CD14-positive monocyte (primary cell): ENCODE measurements around the gene RC3H1. TPM values are rescaled to one million over a fixed set of nuclear protein-coding genes. Genes with fewer than 3 reads are reported as not detected.

Experiments used
- DNase-seq, 3 donors: peaks; one replicate each; pipeline ENCODE4 v3.0.0-alpha.2; 2011 to 2022
- H2AFZ ChIP-seq: 2 replicates; pipeline ENCODE4 v1.6.0; 2012; ENCODE audit warnings: mild to moderate bottlenecking, low read depth, low read length, inconsistent platforms; ENCODE audit not compliant: insufficient read depth, poor library complexity, severe bottlenecking
- H3K27ac ChIP-seq, 2 donors: 1 replicate in 1 of 2; 2 replicates in 1 of 2; pipeline ENCODE4 v1.5.1; 2012 to 2013; ENCODE audit warnings: low read length in 2 of 2, control low read depth in 1 of 2, inconsistent platforms in 1 of 2, low read depth in 1 of 2, mild to moderate bottlenecking in 1 of 2
- H3K27me3 ChIP-seq, 2 donors: one replicate each; pipeline versions ENCODE4 v1.6.0 to v1.6.1; 2011 to 2013; ENCODE audit warnings: low read length in 2 of 2; ENCODE audit not compliant: control insufficient read depth in 2 of 2, insufficient read depth in 2 of 2
- H3K36me3 ChIP-seq, 2 donors: replicated peaks in 1 of 2; 1 replicate in 1 of 2; 2 replicates in 1 of 2; pipeline versions ENCODE4 v1.5.1 to v1.6.1; 2012 to 2013; ENCODE audit warnings: low read length in 2 of 2, control low read depth in 1 of 2, inconsistent platforms in 1 of 2, mild to moderate bottlenecking in 1 of 2; ENCODE audit not compliant: insufficient read depth in 2 of 2, control insufficient read depth in 1 of 2
- H3K4me1 ChIP-seq, 2 donors: 1 replicate in 1 of 2; 2 replicates in 1 of 2; pipeline versions ENCODE4 v1.5.1 to v1.6.1; 2012 to 2013; ENCODE audit warnings: low read length in 2 of 2, control low read depth in 1 of 2, inconsistent platforms in 1 of 2, mild to moderate bottlenecking in 1 of 2, moderate library complexity in 1 of 2; ENCODE audit not compliant: insufficient read depth in 2 of 2, control insufficient read depth in 1 of 2
- H3K4me2 ChIP-seq: replicated peaks from 2 replicates; pipeline ENCODE3; 2012; ENCODE audit warnings: low read length, moderate library complexity, mild to moderate bottlenecking; ENCODE audit not compliant: poor library complexity, severe bottlenecking; ENCODE audit errors: extremely low read depth
- H3K4me3 ChIP-seq, 3 experiments: fragments of 200-600 bp in 1 of 3; sonication (generic) in 1 of 3; replicated peaks in 1 of 3; 1 replicate in 2 of 3; 2 replicates in 1 of 3; pipeline ENCODE4 v1.5.1; 2011 to 2013; ENCODE audit warnings: low read length in 3 of 3, mild to moderate bottlenecking in 3 of 3, control low read depth in 2 of 3, low read depth in 2 of 3, inconsistent platforms in 1 of 3, moderate library complexity in 1 of 3
- H3K79me2 ChIP-seq: 2 replicates; pipeline ENCODE4 v1.6.0; 2012; ENCODE audit warnings: mild to moderate bottlenecking, control low read depth, inconsistent platforms, low read length, moderate library complexity; ENCODE audit not compliant: insufficient read depth
- H3K9ac ChIP-seq: 2 replicates; pipeline ENCODE4 v1.6.0; 2017; ENCODE audit warnings: low read length, mild to moderate bottlenecking; ENCODE audit not compliant: insufficient read depth, poor library complexity, severe bottlenecking
- H3K9me3 ChIP-seq, 2 donors: replicated peaks in 1 of 2; 1 replicate in 1 of 2; 2 replicates in 1 of 2; pipeline versions ENCODE4 v1.5.1 to v1.6.1; 2012 to 2013; ENCODE audit warnings: low read length in 2 of 2, control low read depth in 1 of 2; ENCODE audit not compliant: control insufficient read depth in 1 of 2, insufficient read depth in 1 of 2
- H4K20me1 ChIP-seq: 2 replicates; pipeline ENCODE4 v1.6.0; 2012; ENCODE audit warnings: mild to moderate bottlenecking, low read length, control low read depth, moderate library complexity; ENCODE audit not compliant: insufficient read depth
- H3K27ac Mint-ChIP-seq, 7 donors: one replicate each; pipeline ENCODE4 v1.8.0; 2020; ENCODE audit warnings: mild to moderate bottlenecking in 7 of 7, mixed read lengths in 7 of 7, moderate library complexity in 6 of 7, inconsistent platforms in 2 of 7
- H3K27me3 Mint-ChIP-seq, 3 donors: one replicate each; pipeline ENCODE4 v1.8.0; 2021 to 2022; ENCODE audit warnings: low read depth in 3 of 3, mild to moderate bottlenecking in 3 of 3, mixed read lengths in 3 of 3, moderate library complexity in 3 of 3, inconsistent platforms in 1 of 3
- H3K36me3 Mint-ChIP-seq, 2 donors: one replicate each; pipeline ENCODE4 v1.8.0; 2020; ENCODE audit warnings: mixed read lengths in 2 of 2, inconsistent platforms in 1 of 2, mild to moderate bottlenecking in 1 of 2
- H3K4me1 Mint-ChIP-seq: one replicate; pipeline ENCODE4 v1.8.0; 2020; ENCODE audit warnings: mild to moderate bottlenecking, mixed read lengths
- H3K4me3 Mint-ChIP-seq, 2 donors: one replicate each; pipeline ENCODE4 v1.8.0; 2020; ENCODE audit warnings: mild to moderate bottlenecking in 2 of 2, mixed read lengths in 2 of 2, moderate library complexity in 1 of 2
- H3K9me3 Mint-ChIP-seq, 7 donors: one replicate each; pipeline ENCODE4 v1.8.0; 2020 to 2022; ENCODE audit warnings: mixed read lengths in 7 of 7, mild to moderate bottlenecking in 6 of 7, moderate library complexity in 6 of 7, inconsistent platforms in 2 of 7
- WGBS: methylation state at CpG from one replicate; pipeline ENCODE4 v1.1.5; 2013; ENCODE audit warnings: missing lambda C conversion rate; ENCODE audit not compliant: insufficient coverage; 5-methylcytosine and 5-hydroxymethylcytosine counted together
- intact Hi-C, 2 donors: fragments of 100-400 bp; cut with micrococcal nuclease; formaldehyde crosslinking; loops; one replicate each; pipeline versions ENCODE4 v1.15.0 to v1.15.1; 2023
- polyA plus RNA-seq, 3 donors: library from polyadenylated mRNA; depleted of rRNA in 1 of 3; unstranded in 2 of 3; stranded (reverse) in 1 of 3; fragments of 300-500 nt in 2 of 3; fragments of >200 nt in 1 of 3; fragmentation: Illumina TruSeq in 2 of 3; gene quantifications; 1 replicate in 2 of 3; 2 replicates in 1 of 3; pipeline ENCODE4 v1.2.3, GENCODE V29; 2012 to 2021
- TF ChIP-seq, protein P1 (sequence below): fragments of 200-600 bp; IDR thresholded peaks from one replicate; pipeline ENCODE4 v1.8.0; 2022; ENCODE audit warnings: antibody characterized with exemption, mild to moderate bottlenecking

Gene RC3H1
- polyA plus RNA-seq, 3 donors, result 3.8 to 17.3 (median 7.8) TPM

DNA sequence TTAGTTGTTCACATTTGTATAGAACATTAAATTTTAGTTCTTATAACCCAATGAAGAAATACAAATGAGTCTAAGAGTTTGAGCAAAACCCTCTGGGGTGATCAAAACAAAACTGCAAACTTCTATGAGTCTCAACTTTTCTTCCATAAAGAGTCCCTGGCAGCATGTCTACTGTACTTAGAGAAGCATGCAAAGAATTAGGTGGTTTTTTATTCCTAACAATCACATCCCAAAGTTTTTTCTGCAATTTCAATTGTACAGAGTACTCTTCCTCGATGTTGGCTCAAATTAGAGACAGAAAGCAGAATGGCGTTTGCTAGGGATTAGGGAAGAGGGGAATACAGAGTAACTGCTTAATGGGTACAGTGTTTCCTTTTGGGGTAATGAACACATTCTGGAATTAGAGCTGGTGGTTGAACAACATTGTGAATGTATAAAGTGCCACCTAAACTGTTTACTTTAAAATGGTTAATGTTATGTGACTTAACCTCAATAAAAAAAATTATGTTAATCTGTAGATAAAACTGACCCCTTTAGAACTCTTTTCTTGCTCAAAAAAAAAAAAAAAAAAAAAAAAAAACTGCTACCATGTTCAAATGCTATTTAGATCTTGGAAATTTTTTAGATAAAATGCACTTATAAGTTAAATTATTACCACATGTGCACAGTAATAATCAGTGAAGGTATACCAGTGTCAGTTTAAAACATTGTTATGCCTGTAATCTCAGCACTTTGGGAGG is 4.8 kb downstream of the RC3H1 start:
- Mint-ChIP-seq H3K27me3 (no peaks in the 10 kb centered on the region), H3K4me3 (peak overlapping the region in 1 of 2 donors; percentile 30), H3K9me3 (peaks cover 0 to 1% (median 0%) of the 10 kb centered on the region in 7 donors), H3K27ac (peak overlapping the region in 2 of 7 donors; percentile 21 to 41), H3K4me1 (peaks cover 63% of the 10 kb centered on the region), H3K36me3 (peaks cover 4 to 12% of the 10 kb centered on the region in 2 donors)
- no peak overlapping the region for H3K9ac ChIP-seq
- no peaks in the 10 kb centered on the region for H3K27me3 ChIP-seq
- intact Hi-C loops, result no loop called here
- peak overlapping the region in 1 of 2 donors; percentile 52 for H3K27ac ChIP-seq
- peaks cover 100% of the 10 kb centered on the region for H3K79me2 ChIP-seq
- no peak for DNase-seq
- H2AFZ ChIP-seq, result no peak overlapping the region
- H3K4me2 ChIP-seq, result no peak overlapping the region
- TF ChIP-seq, protein P1, sequence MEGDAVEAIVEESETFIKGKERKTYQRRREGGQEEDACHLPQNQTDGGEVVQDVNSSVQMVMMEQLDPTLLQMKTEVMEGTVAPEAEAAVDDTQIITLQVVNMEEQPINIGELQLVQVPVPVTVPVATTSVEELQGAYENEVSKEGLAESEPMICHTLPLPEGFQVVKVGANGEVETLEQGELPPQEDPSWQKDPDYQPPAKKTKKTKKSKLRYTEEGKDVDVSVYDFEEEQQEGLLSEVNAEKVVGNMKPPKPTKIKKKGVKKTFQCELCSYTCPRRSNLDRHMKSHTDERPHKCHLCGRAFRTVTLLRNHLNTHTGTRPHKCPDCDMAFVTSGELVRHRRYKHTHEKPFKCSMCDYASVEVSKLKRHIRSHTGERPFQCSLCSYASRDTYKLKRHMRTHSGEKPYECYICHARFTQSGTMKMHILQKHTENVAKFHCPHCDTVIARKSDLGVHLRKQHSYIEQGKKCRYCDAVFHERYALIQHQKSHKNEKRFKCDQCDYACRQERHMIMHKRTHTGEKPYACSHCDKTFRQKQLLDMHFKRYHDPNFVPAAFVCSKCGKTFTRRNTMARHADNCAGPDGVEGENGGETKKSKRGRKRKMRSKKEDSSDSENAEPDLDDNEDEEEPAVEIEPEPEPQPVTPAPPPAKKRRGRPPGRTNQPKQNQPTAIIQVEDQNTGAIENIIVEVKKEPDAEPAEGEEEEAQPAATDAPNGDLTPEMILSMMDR, result no peak
- peaks cover 29 to 51% of the 10 kb centered on the region in 2 donors for H3K4me1 ChIP-seq
- H3K4me3 ChIP-seq, result no peak overlapping the region
- peaks cover 90% of the 10 kb centered on the region for H4K20me1 ChIP-seq
- H3K36me3 ChIP-seq, result no peaks in the 10 kb centered on the region
- no CpG with 5 or more reads among the region's 2 CpGs for WGBS
- H3K9me3 ChIP-seq, result no peaks in the 10 kb centered on the region

DNA sequence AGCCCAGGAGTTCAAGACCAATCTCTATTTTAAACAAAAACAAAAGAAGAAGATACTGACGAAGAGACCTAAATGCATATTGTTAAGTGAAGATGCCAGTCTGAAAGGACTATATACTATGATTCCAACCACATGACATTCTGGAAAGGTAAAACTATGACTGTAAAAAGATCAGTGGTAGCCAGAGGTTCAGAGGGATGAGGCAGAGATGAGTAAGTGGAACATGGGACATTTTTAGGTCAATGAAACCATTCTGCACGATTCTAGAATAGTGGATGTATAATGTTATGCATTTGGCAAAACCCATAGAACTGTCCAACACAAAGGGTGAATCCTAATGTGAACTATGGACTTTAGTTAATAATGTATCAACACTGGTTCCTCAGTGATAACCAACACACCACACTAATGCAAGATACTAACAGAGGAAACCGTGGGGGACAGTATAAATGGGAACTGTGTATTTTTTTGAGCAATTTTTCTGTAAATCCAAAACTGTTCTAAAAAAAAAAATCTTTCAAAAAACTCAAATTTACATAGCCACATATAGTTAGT is 8.2 kb downstream of the RC3H1 start:
- Histone ChIP-seq H3K9me3 (no peaks in the 10 kb centered on the region), H3K4me1 (peaks cover 28 to 56% of the 10 kb centered on the region in 2 donors), H3K79me2 (peaks cover 100% of the 10 kb centered on the region), H3K27ac (peak overlapping the region in 1 of 2 donors; percentile 36), H3K4me3 (no peak overlapping the region), H3K27me3 (no peaks in the 10 kb centered on the region), H4K20me1 (peaks cover 96% of the 10 kb centered on the region), H3K4me2 (no peak overlapping the region), H2AFZ (no peak overlapping the region), H3K9ac (no peak overlapping the region), H3K36me3 (no peaks in the 10 kb centered on the region)
- Mint-ChIP-seq H3K27ac (peak overlapping the region in 3 of 7 donors; percentile 10 to 68 (median 50)), H3K27me3 (no peaks in the 10 kb centered on the region), H3K36me3 (peaks cover 8 to 13% of the 10 kb centered on the region in 2 donors), H3K4me1 (peaks cover 71% of the 10 kb centered on the region), H3K4me3 (no peak overlapping the region), H3K9me3 (peaks cover 0 to 1% (median 0%) of the 10 kb centered on the region in 7 donors)
- TF ChIP-seq, protein P1, result no peak
- no CpG with 5 or more reads among the region's 3 CpGs for WGBS
- no peak for DNase-seq
- intact Hi-C loops, result no loop called here
